Stomach (tissue), 4 donors: ENCODE results near the gene DIPK1C.

Experiments used
- CTCF ChIP-seq, 7 experiments: fragments of 450-650 bp in 4 of 7; fragments of 200-600 bp in 3 of 7; sonication (generic) in 3 of 7; IDR thresholded peaks; one replicate each; pipeline ENCODE4 v1.5.1; 2016 to 2019; ENCODE audit warnings: antibody characterized with exemption in 7 of 7, control low read depth in 2 of 7, mild to moderate bottlenecking in 1 of 7
- EP300 ChIP-seq: sonication (generic); formaldehyde crosslinking; IDR thresholded peaks from one replicate; pipeline ENCODE4 v1.6.1; 2017; ENCODE audit warnings: antibody characterized with exemption
- POLR2A ChIP-seq, 4 donors: fragments of 450-650 bp; IDR thresholded peaks; one replicate each; pipeline ENCODE4 v1.6.1; 2016; ENCODE audit warnings: antibody characterized with exemption in 4 of 4, control low read depth in 2 of 4, mild to moderate bottlenecking in 1 of 4, moderate library complexity in 1 of 4

GRCh38 chr18:74447404-74448152 is 9.5 kb downstream of the DIPK1C start:
- TF ChIP-seq EP300 (no peak), CTCF (IDR thresholded peaks at IDR 0.05) (no peak), POLR2A (IDR thresholded peaks at IDR 0.05) (no peak)
